ENCODE measurements around the gene RNF182. TPM values are rescaled to one million over a fixed set of nuclear protein-coding genes. Genes with fewer than 3 reads are reported as not detected.

Gene RNF182, protein sequence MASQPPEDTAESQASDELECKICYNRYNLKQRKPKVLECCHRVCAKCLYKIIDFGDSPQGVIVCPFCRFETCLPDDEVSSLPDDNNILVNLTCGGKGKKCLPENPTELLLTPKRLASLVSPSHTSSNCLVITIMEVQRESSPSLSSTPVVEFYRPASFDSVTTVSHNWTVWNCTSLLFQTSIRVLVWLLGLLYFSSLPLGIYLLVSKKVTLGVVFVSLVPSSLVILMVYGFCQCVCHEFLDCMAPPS
- total RNA-seq = not detected in 2 replicates

GRCh38 chr6:13924949-13925881, at the start of gene RNF182:
Gene RNF182 (plus strand): TSS chr6:13924952. CDS start chr6:13977120, 52,168 bp downstream.

Other genes with a start within 250 kb of the RNF182 start
- 20.0 and 23.4 TPM in 2 replicates for gene RANBP9, start 213.1 kb upstream of the RNF182 start, total RNA-seq
- 11.7 and 17.9 TPM in 2 replicates for gene MCUR1, start 110.4 kb upstream of the RNF182 start, total RNA-seq
- 3.4 and 6.2 TPM in 2 replicates for gene CD83, start 192.8 kb downstream of the RNF182 start, total RNA-seq